ENCODE measurements around the gene NUBPL. TPM values are rescaled to one million over a fixed set of nuclear protein-coding genes. Genes with fewer than 3 reads are reported as not detected.
A peak's percentile ranks its signal among the peaks of the same experiment; 100 is the strongest.

The NUBPL gene, protein sequence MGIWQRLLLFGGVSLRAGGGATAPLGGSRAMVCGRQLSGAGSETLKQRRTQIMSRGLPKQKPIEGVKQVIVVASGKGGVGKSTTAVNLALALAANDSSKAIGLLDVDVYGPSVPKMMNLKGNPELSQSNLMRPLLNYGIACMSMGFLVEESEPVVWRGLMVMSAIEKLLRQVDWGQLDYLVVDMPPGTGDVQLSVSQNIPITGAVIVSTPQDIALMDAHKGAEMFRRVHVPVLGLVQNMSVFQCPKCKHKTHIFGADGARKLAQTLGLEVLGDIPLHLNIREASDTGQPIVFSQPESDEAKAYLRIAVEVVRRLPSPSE
- total RNA-seq: 10 to 100 TPM; 18.5 to 19.5 TPM
- long read RNA-seq, transcript NUBPL-201 (11 exons, 3,049 nt): major isoform, 18 of 23 reads
- long read RNA-seq, partial matches to known transcripts: 0 of 23 reads
- long read RNA-seq, other reads (novel, unspliced or antisense): 5 of 23 reads

DNA sequence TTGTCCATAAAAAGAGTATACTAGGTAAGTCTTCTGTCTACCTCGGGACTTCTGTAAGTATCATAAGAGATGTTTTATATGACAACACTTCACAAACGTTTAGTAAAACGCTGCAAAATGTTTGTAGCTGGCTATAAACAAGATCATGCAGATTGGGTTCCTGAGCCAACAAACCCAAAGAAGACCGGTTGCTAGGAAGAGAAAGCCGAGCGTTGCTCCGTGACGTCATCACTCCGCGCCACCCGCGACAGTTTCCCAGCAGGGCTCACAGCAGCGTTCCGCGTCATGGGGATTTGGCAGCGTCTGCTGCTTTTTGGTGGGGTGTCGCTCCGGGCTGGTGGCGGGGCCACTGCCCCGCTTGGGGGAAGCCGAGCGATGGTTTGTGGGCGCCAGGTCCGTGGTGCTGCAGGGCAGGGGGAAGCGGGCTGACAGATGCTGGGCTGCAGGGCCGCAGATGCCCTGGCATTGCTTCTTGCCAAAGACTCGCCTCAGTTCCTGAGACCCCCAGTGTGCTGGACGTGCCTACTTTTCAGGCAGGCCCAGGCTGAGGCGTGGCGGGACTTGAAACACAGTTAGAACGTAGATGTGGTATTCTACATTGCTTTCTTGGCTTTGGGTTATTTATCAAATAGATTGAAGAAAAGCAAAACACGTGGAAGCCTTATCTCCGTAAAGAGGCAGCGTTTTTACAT is at the start of gene NUBPL:
NUBPL (plus strand) TSS at position 250 of the 692 bp plus-strand sequence; CDS start at position 286, 36 bp downstream.
- peak; percentile 98 for ATAC-seq
- intact Hi-C loops (cut with DNase I): no loop called here
- peak; percentile 97 for DNase-seq

DNA sequence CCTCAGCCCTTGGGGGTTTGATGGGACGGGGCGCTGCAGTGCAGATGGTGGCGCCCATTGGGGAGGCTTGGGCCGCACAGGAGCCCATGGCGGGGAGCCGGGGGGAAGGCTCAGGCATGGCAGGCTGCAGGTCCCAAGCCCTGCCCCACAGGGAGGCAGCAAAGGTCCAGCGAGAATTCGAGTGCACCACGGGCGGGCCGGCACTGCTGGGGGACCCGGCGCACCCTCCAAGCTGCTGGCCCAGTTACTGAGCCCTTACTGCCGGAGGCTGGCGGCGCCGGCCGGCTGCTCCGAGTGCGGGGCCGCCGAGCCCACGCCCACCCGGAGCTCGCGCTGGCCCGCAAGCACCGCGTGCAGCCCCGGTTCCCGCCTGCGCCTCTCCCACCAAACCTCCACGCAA is 34.1 kb upstream of the NUBPL start:
- no peak for ATAC-seq
- no peak for DNase-seq
- intact Hi-C loops (cut with DNase I): loop anchor here in 1 of 2 donors (10.0 kb wide), 1 partner anchor 388 kb away; no protein-coding TSS in a partner anchor

DNA sequence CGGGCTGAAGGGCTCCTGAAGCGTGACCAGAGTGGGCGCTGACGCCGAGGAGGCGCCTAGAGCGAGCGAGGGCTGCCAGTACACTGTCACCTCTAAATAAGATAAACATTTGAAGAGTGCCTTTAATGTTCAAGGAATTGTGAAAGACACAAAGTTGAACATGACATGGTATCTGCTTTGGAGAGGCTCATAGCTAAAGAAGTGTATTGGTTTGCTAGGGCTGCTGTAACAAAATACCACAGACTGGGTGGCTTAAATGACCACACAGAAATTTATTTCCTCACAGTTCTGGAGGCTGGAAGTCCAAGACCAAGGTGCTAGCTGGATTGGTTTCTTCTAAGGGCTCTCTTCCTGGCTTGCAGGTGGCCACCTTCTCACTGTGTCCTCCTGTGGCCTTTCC is 33.7 kb upstream of the NUBPL start:
- ATAC-seq (no peak), DNase-seq (no peak)
- intact Hi-C loops (cut with DNase I): loop anchor here in 1 of 2 donors (10.0 kb wide), 1 partner anchor 387 kb away; no protein-coding TSS in a partner anchor

DNA sequence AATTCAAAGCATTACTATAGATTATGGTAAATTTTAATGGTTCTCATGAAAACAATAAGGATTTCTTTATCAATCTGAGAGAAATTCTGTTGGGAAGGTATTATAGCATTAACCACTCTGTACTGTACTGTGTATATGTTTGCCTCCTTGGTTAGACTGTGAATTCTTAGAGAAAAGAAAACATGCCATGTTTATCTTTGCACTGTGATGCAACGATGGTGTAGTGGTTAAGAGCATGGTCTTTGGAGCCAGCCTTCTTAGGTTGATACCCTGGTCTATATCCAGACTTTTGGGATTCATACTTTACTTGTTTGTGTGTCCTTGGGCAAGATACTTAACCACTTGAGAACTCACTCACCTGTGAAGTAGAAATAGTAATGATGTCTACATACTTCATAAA is 32.2 kb upstream of the NUBPL start:
- DNase-seq (no peak), ATAC-seq (no peak)
- intact Hi-C loops (cut with DNase I): loop anchor here in 1 of 2 donors (10.0 kb wide), 1 partner anchor 386 kb away; no protein-coding TSS in a partner anchor

DNA sequence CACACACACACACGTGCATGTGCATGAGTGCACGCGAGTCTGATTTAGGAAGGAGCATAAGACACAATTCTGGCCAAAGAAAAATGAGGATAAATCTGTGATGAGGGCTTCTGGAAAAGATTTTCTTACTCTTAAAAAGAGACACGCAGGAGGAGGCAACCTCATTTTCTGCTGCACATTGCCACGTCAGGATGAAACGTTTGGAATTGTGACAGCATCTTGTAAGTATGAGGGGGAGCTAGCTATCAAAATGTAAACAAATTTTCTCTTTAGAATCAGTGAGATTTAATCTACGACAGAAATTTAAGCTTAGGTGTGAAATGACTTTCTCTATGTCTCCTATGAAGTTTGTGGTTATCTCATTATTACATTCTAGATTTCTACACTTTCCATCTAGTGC is 31.1 kb upstream of the NUBPL start:
- DNase-seq (no peak), ATAC-seq (no peak)
- intact Hi-C loops (cut with DNase I): no loop called here

DNA sequence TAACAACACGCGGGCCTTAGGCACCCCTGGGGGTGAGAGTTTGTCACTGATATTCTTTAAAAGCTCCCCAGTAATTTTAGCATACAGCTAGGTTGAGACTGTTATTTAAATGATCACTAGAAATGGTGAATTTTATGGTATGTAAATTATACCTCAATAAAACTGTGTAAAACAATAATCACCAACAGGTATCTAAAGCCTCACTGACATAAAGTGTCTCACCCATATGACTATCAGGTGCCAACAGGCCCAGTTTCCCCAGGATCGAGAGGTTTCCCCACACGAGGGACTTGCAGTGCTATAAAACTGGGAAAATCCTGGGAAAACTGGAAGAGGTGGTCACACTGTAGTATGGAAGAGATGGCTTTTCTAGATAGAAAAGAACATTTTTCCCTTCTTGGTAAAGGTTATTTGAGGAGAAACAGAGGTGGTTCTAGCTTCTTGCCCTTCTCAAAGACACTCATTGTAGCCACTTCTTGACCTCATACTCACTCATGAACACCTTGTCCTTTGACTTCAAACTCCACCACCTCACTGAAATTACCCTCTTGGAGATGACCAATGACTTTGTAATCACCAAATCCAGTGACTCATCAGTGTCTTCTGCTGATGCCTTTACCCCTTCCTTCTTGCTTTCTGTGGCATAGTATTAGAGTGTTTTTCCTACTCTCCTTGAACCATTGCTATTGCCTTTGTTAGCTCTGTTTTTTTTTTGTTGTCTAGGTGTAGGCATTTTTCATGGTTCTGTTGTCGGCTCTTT is 24.8 kb upstream of the NUBPL start:
- intact Hi-C loops (cut with DNase I): no loop called here

DNA sequence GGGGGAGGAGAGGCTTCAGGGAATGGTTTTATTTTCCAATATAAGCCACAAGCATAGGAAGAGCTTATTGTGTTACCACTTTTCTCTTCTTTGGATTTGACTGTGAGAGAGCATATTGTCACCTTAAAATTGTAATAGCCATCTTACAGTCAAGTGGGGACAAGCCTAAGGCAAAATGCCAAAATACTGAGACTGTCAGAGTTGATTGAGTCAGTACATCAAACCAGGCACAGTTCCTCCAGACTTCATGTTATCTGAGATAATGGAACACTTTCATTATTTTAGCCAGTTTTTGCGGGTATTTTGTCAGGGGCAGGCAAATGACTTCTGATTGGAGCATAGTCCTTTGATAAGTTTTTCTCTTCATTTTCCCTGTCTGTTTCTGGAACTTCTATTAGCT is 19.5 kb upstream of the NUBPL start:
- ATAC-seq: no peak
- intact Hi-C loops (cut with DNase I): no loop called here
- DNase-seq: no peak

More for the DNA sequence above, 24.8 kb upstream of the NUBPL start:
- DNase-seq (no peak), ATAC-seq (no peak)

DNA sequence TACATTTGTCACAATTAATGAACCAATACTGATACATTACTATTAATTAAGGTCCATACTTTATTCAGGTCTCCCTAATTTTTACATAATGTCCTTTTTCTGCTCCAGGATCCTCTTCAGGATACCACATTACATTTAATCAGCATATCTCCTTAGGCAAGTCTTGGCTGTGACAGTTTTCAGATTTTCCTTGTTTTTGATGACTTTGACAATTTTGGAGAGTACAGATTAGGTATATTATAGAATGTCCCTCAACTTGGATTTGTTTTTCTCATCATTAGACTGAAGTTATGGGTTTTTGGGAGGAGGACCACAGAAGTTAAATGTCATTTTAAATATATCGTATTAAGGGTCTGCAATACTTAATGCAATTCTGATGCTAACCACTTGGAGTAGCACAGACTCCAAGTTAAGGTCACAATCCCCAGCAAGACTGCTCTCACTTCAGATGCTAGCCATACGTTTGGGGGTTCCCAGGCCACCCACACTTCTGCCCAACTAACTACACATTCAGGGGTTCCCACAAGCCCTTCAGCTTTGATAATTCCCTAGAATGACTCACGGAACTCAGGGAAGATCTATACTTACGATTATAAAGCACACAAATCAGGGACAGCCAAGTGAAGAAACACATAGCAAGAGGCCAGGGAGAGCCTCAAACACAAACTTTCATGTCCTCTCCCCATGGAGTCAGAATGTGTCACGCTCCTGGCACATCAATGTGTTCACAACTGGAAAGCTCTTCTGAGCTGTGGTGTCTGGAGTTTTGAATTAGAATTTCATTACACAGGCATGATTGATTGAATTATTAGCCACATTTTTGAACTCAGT is 17.0 kb upstream of the NUBPL start:
- ATAC-seq (no peak), DNase-seq (no peak)
- intact Hi-C loops (cut with DNase I): no loop called here

DNA sequence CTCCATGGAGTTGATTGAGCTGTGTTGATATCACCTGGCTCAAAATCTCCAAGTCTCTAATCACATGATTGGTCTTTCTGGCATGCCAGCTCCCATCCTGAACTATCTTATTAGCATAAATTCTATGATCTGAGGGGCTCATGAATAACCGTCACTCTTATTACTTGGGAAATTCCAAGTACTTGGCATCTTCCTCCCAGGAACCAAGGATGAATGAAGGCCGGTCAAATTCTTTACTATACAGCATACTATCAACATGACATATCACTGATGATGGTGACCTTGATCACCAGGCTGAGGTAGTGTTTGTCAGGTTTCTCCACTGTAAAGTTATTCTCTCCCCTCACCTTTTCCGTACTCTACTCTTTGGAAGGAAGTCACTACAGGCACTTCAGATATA is 16.4 kb upstream of the NUBPL start:
- ATAC-seq (no peak), DNase-seq (no peak)
- intact Hi-C loops (cut with DNase I): no loop called here

DNA sequence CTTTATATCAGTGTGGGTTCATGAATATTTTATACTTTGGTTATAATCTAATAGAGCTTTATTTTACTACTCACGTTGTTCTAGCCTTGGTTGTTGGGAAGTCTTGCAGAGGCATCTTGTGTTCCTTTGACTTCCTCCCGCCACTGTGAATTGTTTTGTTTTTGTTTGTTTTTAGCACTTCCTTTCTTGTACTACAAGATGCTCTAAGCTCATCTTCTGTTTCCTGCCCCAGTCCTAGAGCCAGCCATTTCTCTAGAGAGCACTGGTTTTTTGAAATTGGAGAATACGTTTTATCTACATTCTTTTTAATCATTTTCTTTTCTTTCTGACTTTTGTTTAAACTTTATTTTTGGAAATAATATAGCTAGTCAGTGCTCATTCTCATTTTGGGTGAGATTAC is 15.9 kb upstream of the NUBPL start:
- no peak for ATAC-seq
- no peak for DNase-seq

DNA sequence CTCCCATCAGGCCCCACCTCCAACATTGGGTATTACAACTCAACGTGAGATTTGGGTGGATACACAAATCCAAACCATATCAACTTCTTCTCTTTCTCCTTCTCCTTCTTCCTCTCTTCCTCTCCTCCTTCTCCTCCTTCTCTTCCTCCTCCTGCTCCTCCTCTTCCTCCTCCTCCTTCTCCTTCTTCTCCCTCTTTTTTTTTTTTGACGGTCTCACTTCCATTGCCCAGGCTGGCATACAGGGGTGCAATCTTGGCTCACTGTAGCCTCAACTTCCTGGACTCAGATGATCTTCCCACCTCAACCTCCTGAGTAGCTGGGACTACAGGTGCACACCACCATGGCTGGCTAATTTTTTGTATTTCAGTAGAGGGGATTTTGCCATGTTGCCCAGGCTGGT is 11.4 kb upstream of the NUBPL start:
- intact Hi-C loops (cut with DNase I): no loop called here
- no peak for ATAC-seq

More for the DNA sequence above, 15.9 kb upstream of the NUBPL start:
- intact Hi-C loops (cut with DNase I): no loop called here

DNA sequence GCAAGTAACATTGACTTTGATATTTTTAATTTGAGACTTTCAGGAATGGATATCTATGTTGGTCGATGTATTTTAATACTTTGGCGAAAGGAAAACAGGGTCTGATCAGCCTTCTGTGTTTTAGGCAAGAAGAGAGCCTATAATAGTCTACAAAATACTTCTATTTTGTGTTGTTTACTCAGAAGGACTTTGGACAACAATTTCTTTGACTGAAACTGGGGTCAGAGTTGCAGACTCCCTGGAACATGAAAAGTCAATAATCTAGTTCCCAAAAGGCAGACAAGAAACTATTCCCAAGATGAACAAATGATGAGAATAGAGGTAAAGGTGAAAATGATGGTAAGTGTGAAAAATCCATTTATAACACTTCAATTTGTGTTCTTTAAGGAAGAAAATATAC is 10.6 kb upstream of the NUBPL start:
- ATAC-seq (no peak), DNase-seq (no peak)
- intact Hi-C loops (cut with DNase I): no loop called here

More for the DNA sequence above, 11.4 kb upstream of the NUBPL start:
- DNase-seq: no peak

DNA sequence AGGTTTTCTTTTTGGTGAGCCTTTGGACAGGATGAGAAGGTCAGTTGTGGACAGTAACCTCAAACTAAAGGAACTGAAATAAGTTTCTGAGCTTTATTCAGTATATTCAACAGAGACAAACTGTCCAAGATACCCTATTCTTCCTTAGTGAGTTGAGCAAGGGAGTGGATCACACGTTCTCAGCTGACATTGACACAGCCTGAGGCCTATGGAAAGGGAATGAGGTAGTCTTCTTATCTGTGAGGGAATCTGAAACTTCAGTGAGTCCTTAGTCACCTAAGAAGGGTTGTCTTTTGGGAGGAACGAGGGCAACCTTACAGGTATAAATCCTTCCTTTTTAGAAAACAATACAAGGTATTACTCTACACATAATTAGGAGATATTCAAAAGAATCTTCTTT is 5.0 kb upstream of the NUBPL start:
- no peak for DNase-seq
- intact Hi-C loops (cut with DNase I): no loop called here
- no peak for ATAC-seq

DNA sequence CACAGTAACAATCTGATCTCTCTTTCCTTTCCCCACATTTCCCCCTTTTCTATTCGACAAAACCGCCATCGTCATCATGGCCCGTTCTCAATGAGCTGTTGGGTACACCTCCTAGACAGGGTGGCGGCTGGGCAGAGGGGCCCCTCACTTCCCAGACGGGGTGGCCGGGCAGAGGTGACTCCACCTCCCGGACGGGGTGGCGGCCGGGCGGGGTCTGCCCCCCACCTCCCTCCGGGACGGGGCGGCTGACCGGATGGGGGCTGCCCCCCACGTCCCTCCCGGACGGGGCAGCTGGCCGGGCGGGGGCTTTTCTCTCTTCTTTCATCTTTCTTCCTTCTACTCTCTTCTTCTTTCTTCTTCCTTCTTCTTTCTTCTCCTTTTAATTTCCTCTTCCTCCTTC is 1.3 kb upstream of the NUBPL start:
- ATAC-seq: no peak
- intact Hi-C loops (cut with DNase I): no loop called here

DNA sequence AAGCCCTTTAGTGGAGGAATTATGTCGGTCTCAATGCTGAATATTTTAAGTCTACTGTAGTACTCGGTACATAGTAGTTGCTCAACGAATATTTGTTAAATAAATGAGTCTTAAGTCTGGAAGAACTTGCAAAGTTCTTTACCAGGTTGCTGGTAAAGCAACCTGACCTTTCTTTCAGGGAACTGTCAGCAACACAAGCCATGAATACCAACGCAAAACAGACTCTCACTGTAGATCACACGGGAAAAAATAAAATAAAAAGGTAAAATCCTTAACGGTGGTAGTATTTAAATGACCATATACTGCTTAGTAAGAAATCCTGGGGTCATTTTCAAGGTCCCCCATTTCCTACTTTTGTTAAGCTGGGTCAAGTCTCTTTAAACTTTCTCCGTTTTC is 447 bp upstream of the NUBPL start:
- DNase-seq (no peak), ATAC-seq (no peak)
- intact Hi-C loops (cut with DNase I): no loop called here

More for the DNA sequence above, 1.3 kb upstream of the NUBPL start:
- DNase-seq: no peak

DNA sequence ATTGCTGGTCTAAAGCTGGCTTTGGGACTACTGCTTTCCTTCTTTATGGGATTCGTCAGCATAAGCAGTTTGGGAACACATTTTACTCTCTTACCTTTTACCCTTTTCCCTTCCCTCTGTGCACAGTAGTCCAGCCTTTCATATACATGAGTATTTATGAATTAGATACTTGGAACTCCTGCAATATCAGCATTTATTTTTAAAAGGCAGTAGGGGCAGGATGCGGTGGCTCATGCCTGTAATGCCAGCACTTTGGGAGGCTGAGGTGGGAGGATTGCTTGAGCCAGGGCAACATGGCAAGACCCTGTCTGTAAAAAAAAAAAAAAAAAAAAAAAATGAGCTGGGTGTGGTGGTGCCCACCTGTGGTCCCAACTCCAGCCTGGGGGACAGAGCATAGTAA is 3.0 kb downstream of the NUBPL start:
- DNase-seq: no peak
- no peak for ATAC-seq
- intact Hi-C loops (cut with DNase I): no loop called here

DNA sequence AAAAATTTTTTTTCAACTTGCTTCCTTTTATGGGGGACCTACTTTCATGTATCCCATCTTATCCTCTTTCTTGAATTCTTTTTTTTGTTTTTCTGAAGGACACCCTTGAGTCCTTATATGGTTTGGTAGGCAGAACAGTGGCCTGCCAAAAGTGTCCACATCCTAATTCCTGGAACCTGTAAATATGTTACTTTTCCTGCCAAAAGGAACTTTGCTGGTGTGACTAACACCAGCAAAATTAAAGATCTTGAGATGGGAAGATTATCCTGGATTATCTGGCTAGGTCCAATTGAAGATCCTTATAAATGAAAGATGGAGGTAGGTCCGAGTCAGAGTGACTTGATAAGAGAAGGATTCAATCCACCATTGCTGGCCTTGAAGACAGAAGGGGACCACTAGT is 5.3 kb downstream of the NUBPL start:
- no peak for ATAC-seq
- intact Hi-C loops (cut with DNase I): no loop called here
- no peak for DNase-seq

DNA sequence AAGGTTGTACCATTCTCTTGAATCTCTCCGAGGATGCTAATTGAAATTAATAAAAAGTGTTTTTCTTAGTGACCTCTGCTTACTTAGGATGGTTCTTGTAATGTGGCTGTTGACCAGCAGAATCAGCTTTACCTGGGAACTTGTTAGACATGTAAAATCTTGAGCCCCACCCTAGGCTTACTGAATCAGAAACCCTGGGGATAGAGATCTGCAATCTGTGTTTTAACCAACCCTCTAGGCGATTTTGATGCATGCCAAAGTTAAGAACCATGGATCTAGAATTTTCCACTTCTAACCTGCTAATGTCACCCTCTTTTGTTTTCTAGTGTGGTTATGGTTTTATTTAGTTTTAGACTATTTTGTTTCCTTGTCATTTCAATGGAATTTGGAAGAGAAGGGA is 6.5 kb downstream of the NUBPL start:
- no peak for DNase-seq
- no peak for ATAC-seq
- intact Hi-C loops (cut with DNase I): no loop called here

DNA sequence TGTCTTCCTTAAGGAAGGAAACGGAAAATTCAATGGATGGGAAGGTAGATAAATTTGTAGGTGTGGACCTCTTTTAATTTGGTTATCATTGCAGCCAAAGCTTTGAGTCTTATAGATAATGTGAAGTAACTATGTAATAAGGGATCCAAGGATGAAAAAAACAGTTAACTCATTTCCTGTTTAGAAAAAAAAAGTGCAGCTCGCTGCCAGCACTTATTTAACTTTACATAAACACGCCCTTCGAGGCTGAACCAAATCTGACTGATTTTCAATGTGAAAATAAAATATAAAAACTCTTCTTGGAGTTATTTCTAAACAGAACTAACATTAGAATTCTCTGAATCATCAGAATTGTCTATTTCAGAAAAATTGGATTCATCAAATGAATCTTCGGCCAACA is 7.0 kb downstream of the NUBPL start:
- intact Hi-C loops (cut with DNase I): no loop called here
- DNase-seq: no peak
- ATAC-seq: no peak

Measured in left cardiac atrium (tissue), 4 donors.